GM12873 (cell line): ENCODE measurements around the gene KANSL1.

Source experiments
- TF ChIP-seq, protein P1 (sequence below): IDR thresholded peaks from 2 replicates; pipeline ENCODE4 v1.5.1; 2012; ENCODE audit warnings: low read depth, mild to moderate bottlenecking, moderate library complexity, low read length, control low read depth; ENCODE audit not compliant: insufficient read depth; ENCODE audit errors: missing control alignments

Gene KANSL1

GRCh38 chr17:46201491-46201890 is 8.3 kb upstream of the KANSL1 start:
- TF ChIP-seq, protein P1, sequence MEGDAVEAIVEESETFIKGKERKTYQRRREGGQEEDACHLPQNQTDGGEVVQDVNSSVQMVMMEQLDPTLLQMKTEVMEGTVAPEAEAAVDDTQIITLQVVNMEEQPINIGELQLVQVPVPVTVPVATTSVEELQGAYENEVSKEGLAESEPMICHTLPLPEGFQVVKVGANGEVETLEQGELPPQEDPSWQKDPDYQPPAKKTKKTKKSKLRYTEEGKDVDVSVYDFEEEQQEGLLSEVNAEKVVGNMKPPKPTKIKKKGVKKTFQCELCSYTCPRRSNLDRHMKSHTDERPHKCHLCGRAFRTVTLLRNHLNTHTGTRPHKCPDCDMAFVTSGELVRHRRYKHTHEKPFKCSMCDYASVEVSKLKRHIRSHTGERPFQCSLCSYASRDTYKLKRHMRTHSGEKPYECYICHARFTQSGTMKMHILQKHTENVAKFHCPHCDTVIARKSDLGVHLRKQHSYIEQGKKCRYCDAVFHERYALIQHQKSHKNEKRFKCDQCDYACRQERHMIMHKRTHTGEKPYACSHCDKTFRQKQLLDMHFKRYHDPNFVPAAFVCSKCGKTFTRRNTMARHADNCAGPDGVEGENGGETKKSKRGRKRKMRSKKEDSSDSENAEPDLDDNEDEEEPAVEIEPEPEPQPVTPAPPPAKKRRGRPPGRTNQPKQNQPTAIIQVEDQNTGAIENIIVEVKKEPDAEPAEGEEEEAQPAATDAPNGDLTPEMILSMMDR = no peak

- TF ChIP-seq, protein P1 = no peak
Measured at GRCh38 chr17:46200197-46200596, 7.0 kb upstream of the KANSL1 start.

GRCh38 chr17:46199379-46199778 is 6.2 kb upstream of the KANSL1 start:
- TF ChIP-seq, protein P1 = no peak

GRCh38 chr17:46198233-46198632 is 5.0 kb upstream of the KANSL1 start:
- TF ChIP-seq, protein P1 = no peak

GRCh38 chr17:46197530-46197929 is 4.3 kb upstream of the KANSL1 start:
- TF ChIP-seq, protein P1 = no peak

DNA sequence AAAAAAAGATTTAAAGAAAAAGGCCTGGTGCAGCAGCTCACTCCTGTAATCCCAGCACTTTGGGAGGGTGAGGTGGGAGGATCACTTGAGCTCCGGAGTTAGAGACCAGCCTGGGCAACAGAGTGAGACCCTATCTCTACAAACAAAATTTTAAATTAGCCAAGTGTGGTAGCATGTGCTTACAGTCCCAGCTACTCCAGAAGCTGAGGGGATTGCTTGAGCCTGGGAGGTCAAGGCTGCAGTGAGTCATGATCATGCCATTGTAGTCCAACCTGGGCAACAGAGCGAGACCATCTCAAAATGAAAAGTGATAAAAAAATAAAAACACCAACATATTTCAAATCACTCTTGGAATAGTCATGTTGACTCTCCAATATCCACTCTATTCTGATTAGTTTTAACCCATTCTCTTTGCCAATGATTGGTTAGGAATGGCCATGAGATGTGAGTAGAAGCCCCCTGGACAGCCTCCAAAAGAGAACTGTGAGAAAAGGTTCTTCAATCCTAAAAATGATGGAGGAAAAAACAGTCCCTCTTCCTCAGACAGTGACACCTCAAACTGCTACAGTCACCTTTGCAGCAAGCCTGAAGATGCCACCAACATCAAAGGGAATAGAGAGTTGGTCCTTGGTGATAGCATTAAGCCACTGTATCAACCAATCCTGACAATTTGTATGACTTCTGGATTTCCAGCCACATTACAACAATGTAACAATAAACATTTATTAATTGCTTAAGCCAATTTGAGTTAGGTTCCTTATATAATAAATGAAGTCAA is 2.9 kb upstream of the KANSL1 start:
- TF ChIP-seq, protein P1 = no peak

DNA sequence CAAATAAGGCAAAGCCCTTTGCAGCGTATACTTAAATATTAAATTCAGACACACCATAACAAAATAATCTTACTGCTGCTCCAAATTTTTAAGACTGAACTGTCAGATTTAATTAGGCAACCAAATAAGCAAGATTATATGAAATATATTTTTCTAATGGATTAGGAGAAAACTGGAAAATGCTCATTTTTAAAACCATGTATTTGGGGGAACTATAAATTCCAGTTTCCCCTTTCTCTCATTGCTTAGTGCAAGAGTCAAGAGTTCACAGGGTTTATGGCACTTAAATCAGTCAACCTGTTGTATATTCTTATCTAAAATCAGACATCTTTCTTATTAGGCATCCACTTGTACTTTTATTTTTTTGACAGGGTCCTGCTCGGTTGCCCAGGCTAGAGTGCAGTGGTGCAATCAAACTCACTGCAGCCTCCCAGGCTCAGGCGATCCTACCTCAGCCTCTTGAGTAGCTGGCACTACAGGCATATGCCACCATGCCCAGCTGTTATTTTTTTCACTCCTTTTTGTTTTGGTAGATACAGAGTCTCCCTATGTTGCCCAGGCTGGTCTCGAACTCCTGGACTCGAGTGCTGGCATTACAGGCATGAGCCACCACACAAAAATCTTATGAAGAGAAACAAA is 2.1 kb upstream of the KANSL1 start:
- TF ChIP-seq, protein P1 = no peak
